ENCODE measurements around the gene GPR158.

- TF ChIP-seq, protein P1, sequence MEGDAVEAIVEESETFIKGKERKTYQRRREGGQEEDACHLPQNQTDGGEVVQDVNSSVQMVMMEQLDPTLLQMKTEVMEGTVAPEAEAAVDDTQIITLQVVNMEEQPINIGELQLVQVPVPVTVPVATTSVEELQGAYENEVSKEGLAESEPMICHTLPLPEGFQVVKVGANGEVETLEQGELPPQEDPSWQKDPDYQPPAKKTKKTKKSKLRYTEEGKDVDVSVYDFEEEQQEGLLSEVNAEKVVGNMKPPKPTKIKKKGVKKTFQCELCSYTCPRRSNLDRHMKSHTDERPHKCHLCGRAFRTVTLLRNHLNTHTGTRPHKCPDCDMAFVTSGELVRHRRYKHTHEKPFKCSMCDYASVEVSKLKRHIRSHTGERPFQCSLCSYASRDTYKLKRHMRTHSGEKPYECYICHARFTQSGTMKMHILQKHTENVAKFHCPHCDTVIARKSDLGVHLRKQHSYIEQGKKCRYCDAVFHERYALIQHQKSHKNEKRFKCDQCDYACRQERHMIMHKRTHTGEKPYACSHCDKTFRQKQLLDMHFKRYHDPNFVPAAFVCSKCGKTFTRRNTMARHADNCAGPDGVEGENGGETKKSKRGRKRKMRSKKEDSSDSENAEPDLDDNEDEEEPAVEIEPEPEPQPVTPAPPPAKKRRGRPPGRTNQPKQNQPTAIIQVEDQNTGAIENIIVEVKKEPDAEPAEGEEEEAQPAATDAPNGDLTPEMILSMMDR (IDR thresholded peaks at IDR 0.05): no peak
- TF ChIP-seq EP300 (IDR thresholded peaks at IDR 0.05) (no peak), POLR2A (IDR thresholded peaks at IDR 0.05) (no peak), POLR2AphosphoS5 (IDR thresholded peaks at IDR 0.05) (no peak)
Measured at GRCh38 chr10:25297466-25297865, 122.7 kb downstream of the GPR158 start.
